ENCODE measurements around the gene GSTM1. TPM values are rescaled to one million over a fixed set of nuclear protein-coding genes. Genes with fewer than 3 reads are reported as not detected.
A peak's percentile ranks its signal among the peaks of the same experiment; 100 is the strongest.
"Not testable (repeated sequence)": the region's sequence is repeated elsewhere in the genome, so short reads cannot be mapped to it uniquely, and the experiment has no call there.

GSTM1 gene
- total RNA-seq, 2 donors from 2014 or later: 19.5 TPM; not detected in 1

GRCh38 chr1:109704173-109704572, 16.6 kb downstream of the GSTM1 start:
- intact Hi-C loops (cut with DNase I): no loop called here
- ATAC-seq: no peak
- Histone ChIP-seq H3K36me3 (replicated peaks in 1 of 2; ENCODE audit: insufficient read depth in 1 of 2, low read depth in 2 of 2) (no peaks in the 10 kb centered on the region), H3K9me3 (peaks cover 0 to 4% (median 0%) of the 10 kb centered on the region in 3 donors), H3K4me1 (no peaks in the 10 kb centered on the region), H3K27me3 (no peaks in the 10 kb centered on the region), H3K4me3 (no peak overlapping the region), H3K27ac (no peak overlapping the region)
- DNase-seq: no peak
- 61 to 68% methylated on average over 8 of the region's 8 CpGs for WGBS, 2 donors
- peak in 4 of 7 experiments; percentile 11 to 34 (median 28) for TF ChIP-seq CTCF (IDR thresholded peaks at IDR 0.05)
- no peak for TF ChIP-seq POLR2A (IDR thresholded peaks at IDR 0.05)

- intact Hi-C loops (cut with DNase I): no loop called here
- no peak overlapping the region for H3K27ac ChIP-seq
- WGBS, 2 donors: 59 to 66% methylated on average over 4 of the region's 4 CpGs
- no peaks in the 10 kb centered on the region for H3K4me1 ChIP-seq
- no peaks in the 10 kb centered on the region for H3K36me3 ChIP-seq (replicated peaks in 1 of 2; ENCODE audit: insufficient read depth in 1 of 2, low read depth in 2 of 2)
- no peak for DNase-seq
- no peak overlapping the region for H3K4me3 ChIP-seq
- no peak for ATAC-seq
- TF ChIP-seq POLR2A (IDR thresholded peaks at IDR 0.05): no peak
- no peak for TF ChIP-seq CTCF (IDR thresholded peaks at IDR 0.05)
- peaks cover 0 to 4% (median 0%) of the 10 kb centered on the region in 3 donors for H3K9me3 ChIP-seq
- no peaks in the 10 kb centered on the region for H3K27me3 ChIP-seq
These were observed 17.8 kb downstream of the GSTM1 start for GRCh38 chr1:109705411-109705810.

- 64 to 81% methylated on average over 4 of the region's 4 CpGs for WGBS, 2 donors
- ATAC-seq; H3K27me3 ChIP-seq; H3K9me3 ChIP-seq; H3K4me1 ChIP-seq; intact Hi-C loops (cut with DNase I); H3K36me3 ChIP-seq (replicated peaks in 1 of 2; ENCODE audit: insufficient read depth in 1 of 2, low read depth in 2 of 2); H3K4me3 ChIP-seq; DNase-seq; H3K27ac ChIP-seq: not testable (repeated sequence)
These were observed 21.3 kb downstream of the GSTM1 start for GRCh38 chr1:109708949-109709348.

- ATAC-seq; DNase-seq; H3K27me3 ChIP-seq; intact Hi-C loops (cut with DNase I); H3K4me1 ChIP-seq; H3K9me3 ChIP-seq; H3K36me3 ChIP-seq (replicated peaks in 1 of 2; ENCODE audit: insufficient read depth in 1 of 2, low read depth in 2 of 2); H3K4me3 ChIP-seq; H3K27ac ChIP-seq: not testable (repeated sequence)
These were observed 22.2 kb downstream of the GSTM1 start for GRCh38 chr1:109709822-109710221.

- H3K4me1 ChIP-seq; H3K36me3 ChIP-seq (replicated peaks in 1 of 2; ENCODE audit: insufficient read depth in 1 of 2, low read depth in 2 of 2); intact Hi-C loops (cut with DNase I); H3K9me3 ChIP-seq; H3K4me3 ChIP-seq; H3K27me3 ChIP-seq; DNase-seq; H3K27ac ChIP-seq; ATAC-seq: not testable (repeated sequence)
- 48 to 52% methylated on average over 22 to 30 of the region's 33 CpGs for WGBS, 2 donors
These were observed 24.1 kb downstream of the GSTM1 start, which contains the start of gene GSTM5 for GRCh38 chr1:109711593-109712320. Gene GSTM5 (plus strand): TSS chr1:109712251. CDS start chr1:109712313, 62 bp downstream.

- ATAC-seq (no peak), DNase-seq (no peak)
- intact Hi-C loops (cut with DNase I): no loop called here
- H3K36me3 ChIP-seq (replicated peaks in 1 of 2; ENCODE audit: insufficient read depth in 1 of 2, low read depth in 2 of 2): no peaks in the 10 kb centered on the region
- peaks cover 0 to 4% (median 0%) of the 10 kb centered on the region in 3 donors for H3K9me3 ChIP-seq
- no peaks in the 10 kb centered on the region for H3K27me3 ChIP-seq
- TF ChIP-seq CTCF (IDR thresholded peaks at IDR 0.05): no peak
- TF ChIP-seq POLR2A (IDR thresholded peaks at IDR 0.05): no peak
- H3K27ac ChIP-seq: no peak overlapping the region
- H3K4me3 ChIP-seq: no peak overlapping the region
- WGBS, 2 donors: 57 to 82% methylated on average over 18 to 22 of the region's 22 CpGs
- H3K4me1 ChIP-seq: no peaks in the 10 kb centered on the region
These were observed 24.8 kb downstream of the GSTM1 start for GRCh38 chr1:109712321-109712864.

All from body of pancreas (tissue), 4 donors.